ENCODE measurements around the gene KIF22. TPM values are rescaled to one million over a fixed set of nuclear protein-coding genes. Genes with fewer than 3 reads are reported as not detected.
A peak's percentile ranks its signal among the peaks of the same experiment; 100 is the strongest.

KIF22 gene
- total RNA-seq, 3 donors from 2014 or later = 24.7 to 56.2 (median 53.0) TPM

- TF ChIP-seq CTCF (IDR thresholded peaks at IDR 0.05) = peak; percentile 20
- Histone ChIP-seq H3K4me3 (no peak overlapping the region), H3K4me1 (ENCODE audit: low read depth) (peaks cover 72% of the 10 kb centered on the region), H3K36me3 (ENCODE audit: low read depth) (no peaks in the 10 kb centered on the region), H3K9me3 (no peaks in the 10 kb centered on the region)
- DNase-seq (peak; percentile 62 to 68 (median 62)), ATAC-seq (no peak)
- intact Hi-C loops (cut with DNase I, micrococcal nuclease) = no loop called here
These were observed 29.0 kb downstream of the KIF22 start for GRCh38 chr16:29819506-29819905.

GRCh38 chr16:29820271-29820701 lies 29.7 kb downstream of the KIF22 start, which contains the start of gene MVP:
TSS of gene MVP (plus strand) at chr16:29820462. CDS start at chr16:29830550, 10,088 bp downstream.
- ATAC-seq = peak; percentile 44
- intact Hi-C loops (cut with DNase I, micrococcal nuclease) = no loop called here
- Histone ChIP-seq H3K4me3 (peak within 1 kb of the TSS; percentile 74), H3K9me3 (no peaks in the 10 kb centered on the region), H3K36me3 (ENCODE audit: low read depth) (no peaks in the 10 kb centered on the region), H3K4me1 (ENCODE audit: low read depth) (peaks cover 73% of the 10 kb centered on the region)
- DNase-seq = peak; percentile 84 to 91 (median 88)
- TF ChIP-seq CTCF (IDR thresholded peaks at IDR 0.05) = no peak

- intact Hi-C loops (cut with DNase I, micrococcal nuclease) = no loop called here
- peak; percentile 67 for ATAC-seq
- Histone ChIP-seq H3K4me3 (peak overlapping the region; percentile 74), H3K9me3 (no peaks in the 10 kb centered on the region), H3K36me3 (ENCODE audit: low read depth) (no peaks in the 10 kb centered on the region), H3K4me1 (ENCODE audit: low read depth) (peaks cover 79% of the 10 kb centered on the region)
- DNase-seq = peak; percentile 91 to 94 (median 93)
- no peak for TF ChIP-seq CTCF (IDR thresholded peaks at IDR 0.05)
These were observed 30.4 kb downstream of the KIF22 start for GRCh38 chr16:29820730-29821642.

GRCh38 chr16:29821643-29822115 lies 31.1 kb downstream of the KIF22 start:
- ATAC-seq (peak; percentile 48), DNase-seq (peak; percentile 59 to 67 (median 64))
- Histone ChIP-seq H3K36me3 (ENCODE audit: low read depth) (no peaks in the 10 kb centered on the region), H3K4me1 (ENCODE audit: low read depth) (peaks cover 86% of the 10 kb centered on the region), H3K9me3 (no peaks in the 10 kb centered on the region), H3K4me3 (no peak overlapping the region)
- TF ChIP-seq CTCF (IDR thresholded peaks at IDR 0.05) = no peak
- intact Hi-C loops (cut with DNase I, micrococcal nuclease) = no loop called here

GRCh38 chr16:29824589-29825144 lies 34.1 kb downstream of the KIF22 start:
- no peak for DNase-seq
- Histone ChIP-seq H3K9me3 (no peaks in the 10 kb centered on the region), H3K4me1 (ENCODE audit: low read depth) (peaks cover 88% of the 10 kb centered on the region), H3K36me3 (ENCODE audit: low read depth) (no peaks in the 10 kb centered on the region), H3K4me3 (no peak overlapping the region)
- intact Hi-C loops (cut with DNase I, micrococcal nuclease) = no loop called here
- no peak for TF ChIP-seq CTCF (IDR thresholded peaks at IDR 0.05)
- no peak for ATAC-seq

All from mucosa of descending colon (tissue), 3 donors.